AG04450 (cell line): ENCODE results near the gene SLC25A39. TPM values are rescaled to one million over a fixed set of nuclear protein-coding genes. Genes with fewer than 3 reads are reported as not detected.
"Not testable (repeated sequence)": the region's sequence is repeated elsewhere in the genome, so short reads cannot be mapped to it uniquely, and the experiment has no call there.

Experiments used
- CTCF ChIA-PET: fragments of 300-600, 350-600 bp; formaldehyde crosslinking; extraction: SDS; loops from one replicate; lab custom pipeline; 2022; ENCODE audit warnings: antibody characterized with exemption, inconsistent platforms; lab: Charles Lee
- POLR2A ChIA-PET: fragments of 350-600 bp; formaldehyde crosslinking; extraction: SDS; loops from one replicate; lab custom pipeline; 2021; ENCODE audit warnings: antibody characterized with exemption, inconsistent platforms; lab: Yijun Ruan, JAX
- DNase-seq: peaks from one replicate; pipeline ENCODE4 v3.0.0-alpha.2; 2011; ENCODE audit warnings: low read depth, low spot score
- H3K27ac ChIP-seq: one replicate; pipeline ENCODE4 v1.5.1; 2012; ENCODE audit warnings: low read depth, low read length, control low read depth
- H3K27me3 ChIP-seq: one replicate; pipeline ENCODE4 v1.6.0; 2012; ENCODE audit warnings: low read length; ENCODE audit not compliant: control insufficient read depth, insufficient read depth
- H3K4me3 ChIP-seq: 2 replicates; pipeline ENCODE4 v1.5.1; 2011; ENCODE audit warnings: mild to moderate bottlenecking, low read depth, low read length, control low read depth
- H3K9me3 ChIP-seq: 2 replicates; pipeline ENCODE4 v1.5.1; 2012; ENCODE audit warnings: low read length; ENCODE audit not compliant: control insufficient read depth, insufficient read depth
- CTCF ChIP-seq: IDR thresholded peaks from 2 replicates; pipeline ENCODE4 v1.5.1; 2011; ENCODE audit warnings: low read depth, low read length, control low read depth, inconsistent platforms
- polyA plus RNA-seq: library from polyadenylated mRNA; depleted of rRNA; stranded (reverse); fragments of >200 nt; gene quantifications from 2 replicates; pipeline ENCODE4 v1.2.3, GENCODE V29; 2011

The SLC25A39 gene
- polyA plus RNA-seq, 1 experiment, result 32.1 TPM

GRCh38 chr17:44345454-44346026 lies 20.9 kb upstream of the SLC25A39 start:
- no peaks in the 10 kb centered on the region for H3K9me3 ChIP-seq
- DNase-seq, result no peak
- ChIA-PET CTCF (interaction anchor here (0.6 to 2.0 kb wide), 14 partner anchors 12 to 472 kb away, joined by 3 to 21 read pairs (median 4); partner anchors contain the start of genes ASB16 and FAM171A2), POLR2A (interaction anchor here (0.6 to 1.8 kb wide), 5 partner anchors 16 to 222 kb away, joined by 3 to 10 read pairs (median 4); partner anchors contain the start of gene HDAC5)
- peaks cover 4% of the 10 kb centered on the region for H3K27me3 ChIP-seq
- H3K4me3 ChIP-seq, result peak overlapping the region; percentile 98
- H3K27ac ChIP-seq, result peak overlapping the region; percentile 11
- peak; percentile 66 for TF ChIP-seq CTCF

- TF ChIP-seq CTCF, result no peak
- CTCF ChIA-PET, result interaction anchor here (0.6 to 2.0 kb wide), 14 partner anchors 12 to 473 kb away, joined by 3 to 21 read pairs (median 4); partner anchors contain the start of genes ASB16 and FAM171A2
- POLR2A ChIA-PET, result interaction anchor here (0.6 to 1.8 kb wide), 6 partner anchors 14 to 221 kb away, joined by 3 to 10 read pairs (median 4); partner anchors contain the start of gene HDAC5
- H3K9me3 ChIP-seq, result no peaks in the 10 kb centered on the region
- peak within 1 kb of the TSS; percentile 11 for H3K27ac ChIP-seq
- H3K27me3 ChIP-seq, result peaks cover 4% of the 10 kb centered on the region
- peak; percentile 98 for DNase-seq
- peak within 1 kb of the TSS; percentile 98 for H3K4me3 ChIP-seq
Observed at GRCh38 chr17:44344939-44345453, 20.4 kb upstream of the SLC25A39 start, which contains the start of gene GRN. TSS of gene GRN (plus strand) at chr17:44345302. CDS start at chr17:44349165, 3,863 bp downstream.

GRCh38 chr17:44343510-44344209 lies 19.0 kb upstream of the SLC25A39 start:
- Histone ChIP-seq H3K4me3 (no peak overlapping the region), H3K27ac (no peak overlapping the region), H3K27me3 (peaks cover 4% of the 10 kb centered on the region), H3K9me3 (no peaks in the 10 kb centered on the region)
- ChIA-PET POLR2A (no interaction called here), CTCF (interaction anchor here (1.0 to 1.3 kb wide), 2 partner anchors 13 to 20 kb away, joined by 3 to 4 read pairs; partner anchors contain the start of gene FAM171A2)
- TF ChIP-seq CTCF, result no peak
- DNase-seq, result no peak

- DNase-seq, H3K9me3 ChIP-seq, POLR2A ChIA-PET, H3K4me3 ChIP-seq, H3K27ac ChIP-seq: not testable (repeated sequence)
- H3K27me3 ChIP-seq, result peaks cover 15% of the 10 kb centered on the region
- CTCF ChIA-PET, result interaction anchor here (1.6 to 3.5 kb wide), 2 partner anchors 9 to 131 kb away, joined by 7 to 16 read pairs; no protein-coding TSS in a partner anchor
Observed at GRCh38 chr17:44340553-44340952, 15.9 kb upstream of the SLC25A39 start.

- peaks cover 18% of the 10 kb centered on the region for H3K27me3 ChIP-seq
- TF ChIP-seq CTCF, result no peak
- H3K9me3 ChIP-seq, result no peaks in the 10 kb centered on the region
- no peak overlapping the region for H3K4me3 ChIP-seq
- DNase-seq, result no peak
- CTCF ChIA-PET, result interaction anchor here (0.6 kb wide), 1 partner anchor 25 kb away, joined by 3 read pairs; the partner anchor contains the start of gene FAM171A2
- H3K27ac ChIP-seq, result no peak overlapping the region
- POLR2A ChIA-PET, result interaction anchor here (0.7 kb wide), 1 partner anchor 12 kb away, joined by 3 read pairs; no protein-coding TSS in a partner anchor
Observed at GRCh38 chr17:44338702-44339101, 14.1 kb upstream of the SLC25A39 start.
